Endometrium (tissue), 2 donors: ENCODE results near the gene AUTS2.
A peak's percentile ranks its signal among the peaks of the same experiment; 100 is the strongest.

ENCODE experiments used
- FAIRE-seq: peaks from 2 replicates; lab custom pipeline; 2012; peaks lifted over from hg19 to GRCh38; lab: Jason Lieb, UNC
- donor health status: control.
- donor health status: control.

The AUTS2 gene

DNA sequence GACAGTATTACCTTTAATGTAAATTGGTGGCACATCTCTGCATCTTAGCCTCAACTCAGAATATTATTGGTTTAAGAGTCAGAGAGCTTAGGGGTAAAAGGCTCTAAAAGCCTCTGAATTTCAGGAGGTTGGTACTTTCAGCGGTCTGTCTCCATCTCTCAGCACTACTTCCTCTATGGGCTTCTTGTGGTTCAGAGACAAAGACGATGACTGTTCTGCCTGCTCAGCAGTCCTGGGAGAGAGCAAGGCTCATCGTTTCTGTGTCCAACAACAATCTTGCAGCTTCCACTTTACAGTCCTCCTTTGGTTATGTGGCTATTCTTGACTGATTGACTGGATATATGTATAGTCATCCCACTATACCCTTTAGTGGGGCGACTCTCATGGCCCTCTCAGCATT, 394.7 kb downstream of the AUTS2 start:
- FAIRE-seq, result no peak

DNA sequence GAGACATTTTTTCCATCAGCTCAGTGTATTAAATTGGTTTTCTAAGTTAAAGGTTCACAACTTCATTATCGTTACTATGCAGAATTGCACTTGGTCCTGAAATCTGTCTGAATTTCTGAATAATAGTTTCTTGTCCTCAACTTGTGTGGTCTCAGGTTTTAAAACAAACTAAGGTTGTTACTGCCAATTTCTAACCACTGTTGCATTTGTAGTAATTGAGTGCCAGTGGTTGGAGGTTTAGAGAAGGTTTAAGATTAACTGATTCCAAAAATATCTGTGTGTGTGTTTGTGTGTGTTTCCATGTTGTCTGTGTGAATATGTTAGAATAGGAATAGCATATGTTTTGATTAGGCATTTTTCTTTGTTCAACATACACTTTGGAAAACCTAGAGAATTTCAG, 395.9 kb downstream of the AUTS2 start:
- no peak for FAIRE-seq

DNA sequence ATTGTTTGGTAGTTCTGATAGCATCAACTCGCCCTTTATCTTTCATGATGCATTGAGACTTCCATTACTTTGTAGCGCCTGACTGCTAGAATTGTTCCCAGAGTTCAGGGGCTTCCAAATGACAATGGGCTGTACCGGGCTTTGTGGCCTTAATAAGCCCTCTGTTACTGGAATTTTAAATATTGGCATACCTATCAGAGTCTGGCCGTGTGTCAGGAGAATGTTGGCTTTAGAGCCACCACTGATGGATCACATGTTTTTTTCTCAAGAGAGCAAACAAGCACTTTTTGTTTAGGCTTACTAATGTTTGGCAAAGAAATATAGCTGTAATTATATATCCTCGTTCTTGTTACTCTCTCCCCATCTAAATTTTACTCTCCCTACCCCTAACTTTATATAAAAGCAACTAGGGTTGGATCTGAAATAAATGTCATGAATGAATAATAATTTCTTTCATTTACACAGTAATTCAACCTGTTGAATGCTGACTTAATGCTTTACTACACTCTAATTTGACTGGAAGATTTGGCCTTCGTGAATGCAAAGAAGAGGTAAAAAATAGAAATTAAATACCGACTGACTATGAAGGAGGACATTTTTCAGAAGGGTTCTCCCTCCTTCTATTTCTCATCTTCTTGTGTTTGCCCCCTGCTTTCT, 396.7 kb downstream of the AUTS2 start:
- no peak for FAIRE-seq

DNA sequence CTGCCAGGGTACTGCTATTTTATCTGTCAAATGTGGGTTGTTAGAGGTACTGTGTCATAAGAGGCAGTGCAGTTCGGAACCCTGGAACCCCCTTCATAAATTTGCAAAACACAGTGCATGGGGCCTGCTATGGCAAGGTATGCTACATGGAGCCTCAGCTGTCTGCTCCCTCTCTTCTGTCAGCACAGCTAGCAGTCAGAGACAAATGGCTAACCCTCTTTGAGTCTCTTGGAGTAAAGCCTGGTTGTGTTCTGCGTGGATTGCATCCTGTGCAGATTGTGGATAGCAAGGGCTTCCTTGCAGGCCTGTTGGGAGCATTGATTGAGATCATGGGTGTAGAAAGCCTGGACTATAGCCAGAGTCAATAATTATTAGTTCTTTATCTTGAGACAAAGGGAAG, 397.8 kb downstream of the AUTS2 start:
- no peak for FAIRE-seq

DNA sequence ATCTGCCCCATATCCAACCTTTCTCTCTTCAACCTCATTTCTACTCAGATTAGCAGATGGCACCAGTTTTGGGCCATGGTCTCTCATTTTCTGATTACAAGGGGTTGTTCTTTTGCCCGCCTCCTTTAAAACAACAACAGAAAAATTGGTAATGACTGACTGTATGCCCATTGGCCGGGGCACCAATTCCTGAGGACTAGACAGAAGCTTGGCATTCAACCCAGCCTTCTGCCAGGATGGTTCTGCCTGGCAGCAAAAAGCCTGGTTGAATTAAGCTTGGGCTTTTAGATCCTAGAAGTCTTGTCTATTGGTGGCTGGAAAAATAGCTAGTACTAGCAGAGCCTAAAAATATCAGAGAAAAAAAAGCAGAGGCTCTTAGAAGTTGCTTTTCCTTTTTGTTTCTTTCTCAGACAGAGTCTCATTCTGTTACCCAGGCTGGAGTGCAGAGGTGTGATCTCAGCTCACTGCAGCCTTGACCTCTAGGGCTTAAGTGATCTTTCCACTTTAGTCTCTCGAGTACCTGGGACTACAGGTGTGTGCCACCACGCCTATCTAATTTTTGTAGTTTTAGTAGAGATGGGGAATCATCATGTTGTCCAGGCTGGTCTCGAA, 402.6 kb downstream of the AUTS2 start:
- FAIRE-seq, result no peak

DNA sequence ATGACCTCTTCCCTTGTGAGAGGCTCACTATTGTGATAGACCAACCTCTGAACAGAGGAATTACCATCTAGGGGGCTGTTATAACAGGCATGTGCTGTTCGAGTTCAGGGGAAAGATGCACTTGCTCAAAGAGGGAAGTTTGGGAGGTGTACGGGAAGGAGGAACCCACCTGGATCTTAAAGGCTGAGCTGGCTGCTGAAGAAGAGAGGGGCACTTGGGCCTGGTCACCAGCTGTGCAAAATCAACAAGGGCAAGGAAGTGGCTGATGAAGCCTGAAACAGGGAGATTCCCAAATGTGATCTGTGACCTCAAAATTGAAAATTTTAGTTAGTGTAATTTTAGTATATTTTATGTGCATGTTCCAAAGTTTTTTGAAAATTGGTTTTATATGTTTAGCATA, 407.2 kb downstream of the AUTS2 start:
- no peak for FAIRE-seq

DNA sequence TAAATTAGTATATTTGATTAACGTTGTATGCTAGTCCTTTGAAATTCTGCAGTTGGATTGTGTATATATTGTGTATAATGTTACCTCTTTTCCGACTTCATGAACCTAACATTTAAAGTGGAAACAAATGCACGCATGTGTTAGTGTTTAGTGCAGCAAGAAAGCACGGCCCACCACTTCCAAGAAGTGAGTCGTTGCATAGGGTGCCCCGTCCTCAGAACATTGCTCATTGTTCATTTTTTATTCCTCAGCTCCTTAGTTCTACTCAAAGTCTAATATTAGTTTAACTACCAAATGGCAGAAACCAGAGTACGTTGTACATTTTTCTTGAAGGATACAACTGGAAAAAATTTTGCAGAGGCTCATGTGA, 407.6 kb downstream of the AUTS2 start:
- FAIRE-seq, result no peak

DNA sequence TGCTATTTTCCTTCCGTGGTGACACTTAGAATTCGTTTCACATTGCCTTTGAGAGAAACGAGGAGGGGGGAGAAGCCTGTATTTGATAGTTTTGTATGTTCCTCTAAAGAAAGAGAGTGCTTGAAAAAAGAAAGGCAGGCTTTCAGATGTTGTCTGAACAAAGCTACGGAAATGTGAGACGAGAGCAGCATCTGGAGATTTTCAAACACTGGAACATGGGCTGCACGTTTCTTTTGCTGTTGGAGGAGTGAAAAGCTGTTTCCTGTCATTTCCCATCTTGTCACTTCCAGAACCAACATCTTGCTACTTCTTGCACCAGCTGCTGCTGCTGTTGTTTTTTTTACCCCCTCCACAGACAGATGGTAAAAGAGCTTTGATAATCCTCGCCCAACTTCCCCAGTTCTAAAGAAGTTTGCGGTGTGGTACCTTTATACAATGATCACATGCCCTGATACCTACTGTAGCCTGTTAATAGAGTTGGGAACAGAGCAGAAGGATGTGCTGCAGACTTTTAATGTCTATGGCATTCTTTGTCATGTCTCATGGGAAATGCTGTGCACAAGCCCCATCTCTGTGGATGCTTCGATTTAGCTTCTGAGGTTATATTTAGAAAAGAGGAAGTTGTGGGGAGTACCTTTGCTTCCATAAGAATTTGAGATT, 408.1 kb downstream of the AUTS2 start:
- peak; percentile 8 for FAIRE-seq

DNA sequence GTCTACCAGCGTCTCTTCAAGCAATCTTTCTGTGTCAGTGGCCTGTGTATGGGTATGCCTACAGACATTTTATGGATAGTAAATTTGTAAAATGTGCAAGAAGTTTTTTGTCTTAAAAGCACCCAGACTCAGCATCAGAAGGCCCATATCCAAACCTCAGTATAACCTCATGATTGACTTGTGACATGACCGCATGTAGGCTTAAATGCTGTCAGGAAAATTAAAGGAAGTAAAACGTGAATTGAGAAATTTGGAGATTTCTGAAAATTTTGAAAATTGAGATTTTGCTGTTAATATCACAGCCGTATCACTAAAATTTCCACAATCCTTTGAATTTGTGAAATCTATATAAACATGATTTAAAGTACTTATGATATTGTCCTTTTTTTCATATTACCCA, 410.2 kb downstream of the AUTS2 start:
- peak; percentile 4 for FAIRE-seq

DNA sequence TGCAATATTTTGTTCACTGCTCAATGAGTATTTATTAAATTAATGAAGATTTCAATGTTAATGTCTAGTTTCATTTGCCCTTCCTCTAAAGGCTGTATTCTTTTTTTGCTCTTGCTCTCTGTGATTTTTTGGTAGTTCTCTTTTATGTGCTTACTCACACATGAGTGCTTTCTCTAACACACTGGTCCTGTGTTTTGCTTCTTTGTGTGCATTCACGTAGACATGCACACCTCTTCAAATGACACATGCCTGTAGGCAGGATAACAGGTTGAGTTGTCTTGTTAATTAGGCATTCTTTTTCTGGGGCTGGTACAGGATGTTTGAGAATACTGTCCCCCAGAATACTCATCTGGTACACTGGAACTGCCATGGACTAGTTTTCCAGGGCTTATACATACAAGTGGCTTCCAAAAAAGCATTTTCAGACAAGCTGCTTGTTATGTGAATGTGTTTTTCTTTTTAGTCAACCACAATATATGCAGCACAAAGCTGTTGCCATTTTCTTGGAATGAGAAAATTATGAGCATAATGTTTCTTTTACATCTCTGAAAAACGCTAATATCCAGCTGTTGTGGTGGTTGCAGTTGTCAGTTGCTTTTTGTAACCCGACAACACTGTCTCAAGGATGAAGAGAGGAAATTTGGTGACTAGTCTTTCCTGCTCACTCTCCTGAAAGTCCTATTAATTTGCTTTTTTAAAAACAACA, 416.4 kb downstream of the AUTS2 start:
- no peak for FAIRE-seq

DNA sequence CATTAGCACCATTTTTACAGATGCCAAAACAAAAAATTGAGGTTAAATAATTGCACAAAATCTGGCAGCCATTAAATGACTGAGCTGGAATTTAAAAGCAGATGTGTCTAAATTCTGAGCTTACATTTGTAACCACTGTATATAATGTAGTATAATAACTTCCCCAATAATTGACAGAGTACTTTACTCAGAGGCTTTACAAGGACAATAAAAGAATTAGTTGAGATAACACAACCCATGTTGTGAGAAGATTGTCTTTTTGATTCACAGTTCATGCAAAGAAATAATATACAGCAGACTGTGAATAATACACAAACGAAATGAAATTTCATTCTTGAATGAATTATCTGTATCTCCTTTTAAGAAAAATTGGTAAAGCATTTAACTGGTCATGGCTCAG, 417.1 kb downstream of the AUTS2 start:
- FAIRE-seq, result no peak

DNA sequence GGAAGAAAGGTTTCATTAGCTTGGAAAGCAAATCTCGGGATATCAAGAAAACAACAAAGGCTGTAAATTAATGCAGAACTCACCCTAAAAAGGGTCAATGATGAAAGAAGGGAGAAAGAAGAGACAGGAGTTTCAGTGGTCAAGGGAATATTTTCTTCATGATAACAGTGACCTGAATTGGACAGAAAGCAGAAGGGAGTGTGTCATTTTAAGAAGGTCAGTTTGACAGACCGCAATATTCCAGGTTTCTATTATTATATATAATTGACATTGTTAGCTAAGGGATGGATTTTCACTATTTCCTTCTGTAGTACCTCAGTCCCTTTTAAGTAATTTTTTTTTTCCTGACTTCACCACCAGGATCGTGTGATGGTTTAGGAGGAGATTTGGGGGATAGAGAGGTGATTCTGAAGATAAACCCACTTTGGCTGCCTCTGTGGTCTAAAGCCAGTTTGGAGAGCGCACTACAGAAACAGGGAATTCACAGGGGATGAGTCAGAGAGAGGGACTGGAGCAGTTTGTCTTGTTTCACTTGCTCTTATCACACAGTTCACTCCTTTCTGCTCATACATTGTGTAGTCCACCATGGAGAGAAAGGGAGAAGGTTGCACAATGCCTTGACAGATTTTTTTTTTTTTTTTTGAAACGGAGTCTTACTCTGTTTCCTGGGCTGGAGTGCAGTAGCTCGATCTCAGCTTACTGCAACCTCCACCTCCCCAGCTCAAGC, 417.9 kb downstream of the AUTS2 start:
- FAIRE-seq, result no peak

DNA sequence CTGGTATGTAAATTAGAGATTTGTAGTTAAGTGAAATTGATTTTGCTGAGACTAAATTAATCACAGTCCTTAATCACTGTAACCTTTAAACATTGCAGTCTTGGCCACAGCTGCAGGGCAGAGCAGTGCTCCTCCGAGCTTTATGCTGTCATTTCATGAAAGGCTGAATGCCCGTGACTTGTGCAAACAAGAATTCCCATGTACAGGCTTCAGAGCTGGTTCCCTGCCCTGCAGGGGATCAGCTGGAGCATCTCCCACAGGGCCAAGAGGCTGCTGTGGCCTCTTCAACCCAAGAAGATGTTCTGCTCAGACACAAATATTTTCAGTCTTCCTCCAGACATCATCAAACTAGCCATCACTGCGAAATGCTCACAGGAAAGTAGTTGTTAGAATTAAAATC, 419.1 kb downstream of the AUTS2 start:
- no peak for FAIRE-seq

DNA sequence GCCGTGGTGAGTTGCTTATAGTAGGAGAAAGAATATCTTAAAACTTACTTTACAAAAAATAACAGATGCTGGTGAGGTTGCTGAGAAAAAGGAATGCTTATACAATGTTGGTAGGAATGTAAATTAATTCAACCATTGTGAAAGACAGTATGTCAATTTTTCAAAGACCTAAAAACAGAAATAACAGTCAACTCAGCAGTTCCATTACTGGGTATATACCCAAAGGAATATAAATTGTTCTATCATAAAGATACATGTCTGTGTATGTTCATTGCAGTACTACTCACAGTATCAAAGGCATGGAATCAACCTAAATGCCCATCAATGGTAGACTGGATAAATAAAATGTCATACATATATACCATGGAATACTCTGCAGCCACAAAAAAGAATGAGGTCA, 420.4 kb downstream of the AUTS2 start:
- FAIRE-seq, result no peak

DNA sequence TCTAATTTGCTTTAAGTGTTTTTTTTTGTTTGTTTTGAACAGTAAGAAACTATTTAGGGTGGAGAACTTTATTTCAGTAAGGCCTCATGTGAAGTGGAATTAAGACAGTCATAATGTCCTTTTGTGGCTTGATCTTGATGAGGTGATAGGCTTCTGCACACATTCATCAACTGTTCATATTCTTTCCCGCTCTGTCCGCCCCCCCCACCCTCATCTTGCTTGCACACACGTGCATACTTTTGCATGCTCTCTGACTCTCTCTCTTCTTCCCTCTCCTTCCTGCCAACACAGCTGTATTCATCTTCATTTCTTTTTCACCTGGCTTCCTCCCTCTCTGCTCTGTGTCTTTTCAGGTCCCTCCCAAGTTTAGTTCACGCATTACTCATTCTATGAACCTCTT, 429.6 kb downstream of the AUTS2 start:
- FAIRE-seq, result no peak

DNA sequence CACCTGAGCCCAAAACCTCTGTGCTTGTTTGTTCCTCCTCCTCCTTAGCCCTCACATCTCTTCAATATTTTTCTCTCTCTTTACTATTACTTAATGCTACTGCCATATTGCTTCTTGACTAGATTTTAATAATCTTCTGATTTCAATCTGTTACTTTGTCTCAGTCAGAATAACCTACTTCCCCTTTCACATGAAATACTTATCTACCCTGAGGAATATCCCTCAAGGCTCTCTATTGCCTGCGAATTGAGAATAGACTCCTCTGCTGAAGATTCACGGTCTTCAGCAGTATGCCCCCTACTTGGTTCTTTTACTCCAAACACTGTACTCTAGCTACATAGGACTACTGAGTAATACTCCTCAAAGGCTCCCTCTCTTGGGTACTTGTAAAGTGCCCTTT, 430.3 kb downstream of the AUTS2 start:
- FAIRE-seq, result no peak

DNA sequence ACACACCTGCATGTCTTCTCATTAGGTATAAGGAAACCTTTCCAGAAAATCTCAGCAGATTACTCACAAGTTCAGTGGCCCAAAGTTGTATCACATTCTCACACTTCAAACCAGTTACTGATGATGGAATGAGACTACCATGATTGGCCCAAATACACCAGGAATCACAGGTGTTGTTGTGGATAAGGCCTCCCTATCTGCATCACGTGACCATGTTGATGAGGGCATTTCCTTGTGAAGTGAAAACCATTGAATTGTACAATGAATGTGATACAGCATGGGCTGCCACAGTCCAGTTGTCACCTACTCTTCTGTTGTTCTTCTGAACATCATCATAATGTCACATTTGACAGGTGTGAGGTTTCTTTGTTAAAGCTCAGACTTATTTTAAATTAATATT, 431.7 kb downstream of the AUTS2 start:
- FAIRE-seq, result no peak

DNA sequence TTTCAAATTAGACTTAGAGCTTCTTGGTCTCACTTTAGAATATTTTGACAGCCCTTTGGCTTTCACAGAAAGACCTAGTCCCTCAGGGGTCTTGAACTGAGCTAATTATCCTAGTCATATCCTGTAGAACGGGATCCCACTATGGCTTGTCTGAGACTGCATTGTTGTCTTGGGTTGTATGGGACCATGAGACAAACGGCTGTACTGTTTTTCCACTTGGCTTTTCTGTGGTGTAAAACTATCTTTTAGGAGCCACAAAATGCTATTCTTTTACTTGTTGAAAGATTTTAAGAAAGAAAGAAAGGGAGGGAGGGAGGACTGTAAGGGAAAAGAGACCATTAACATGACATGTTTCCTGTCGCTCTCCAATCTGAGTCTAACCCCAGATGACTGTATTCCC, 432.5 kb downstream of the AUTS2 start:
- FAIRE-seq, result no peak

DNA sequence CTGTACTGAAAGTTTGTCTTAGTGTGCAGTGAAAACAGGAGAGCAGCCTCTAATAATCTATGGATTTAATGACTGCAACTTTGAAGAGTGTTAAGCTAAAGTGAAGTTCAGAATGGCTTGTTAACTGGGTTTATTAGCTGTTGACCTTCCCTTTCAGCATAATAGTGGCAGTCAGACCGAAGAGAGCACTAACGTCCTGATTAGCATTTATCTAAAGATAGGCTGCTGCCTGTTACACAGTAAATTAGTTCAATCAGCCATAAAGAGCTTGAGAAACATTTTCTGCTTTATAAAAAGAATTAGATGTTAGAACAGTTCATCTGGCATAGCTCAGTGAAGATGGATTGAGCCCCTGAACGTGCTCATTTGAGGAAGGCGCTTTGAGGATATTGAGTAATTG, 433.0 kb downstream of the AUTS2 start:
- no peak for FAIRE-seq

DNA sequence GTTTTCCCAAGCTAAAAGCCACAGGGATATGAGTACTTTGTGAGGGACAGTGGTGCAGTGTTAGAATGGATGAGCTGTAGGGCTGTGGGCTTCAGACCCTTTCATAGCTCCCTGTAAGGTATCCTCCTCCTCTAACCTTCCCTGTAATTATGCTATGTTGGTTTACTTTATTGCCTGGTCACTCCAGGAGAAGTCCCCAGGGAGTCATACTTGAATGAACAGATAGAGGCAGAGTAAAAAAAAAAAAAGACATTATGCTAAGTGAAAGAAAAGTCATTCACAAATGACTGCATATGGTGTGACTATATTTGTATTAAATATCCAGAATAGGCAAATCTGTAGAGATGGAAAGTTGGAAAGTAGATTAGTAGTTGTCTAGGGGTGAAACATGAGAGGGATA, 434.4 kb downstream of the AUTS2 start:
- FAIRE-seq, result no peak

DNA sequence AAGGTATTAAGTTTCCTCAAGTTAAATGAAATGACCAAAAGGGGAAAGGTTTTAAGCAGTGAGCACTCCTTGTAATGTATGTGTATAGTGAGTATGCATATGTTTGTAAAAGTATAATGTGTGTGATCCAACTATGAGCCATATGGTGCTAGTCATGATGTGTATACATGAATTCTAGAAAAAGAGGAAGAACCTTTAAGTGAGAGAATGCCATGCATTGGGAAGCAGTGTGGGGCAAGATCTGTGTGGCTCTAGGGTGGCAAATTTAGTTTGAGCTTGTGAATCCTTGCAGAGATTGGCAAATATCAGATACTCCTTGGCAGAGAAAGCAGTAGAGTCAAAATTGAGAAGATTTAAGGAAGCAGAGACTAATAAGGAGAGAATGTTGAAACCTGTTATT, 435.0 kb downstream of the AUTS2 start:
- no peak for FAIRE-seq

DNA sequence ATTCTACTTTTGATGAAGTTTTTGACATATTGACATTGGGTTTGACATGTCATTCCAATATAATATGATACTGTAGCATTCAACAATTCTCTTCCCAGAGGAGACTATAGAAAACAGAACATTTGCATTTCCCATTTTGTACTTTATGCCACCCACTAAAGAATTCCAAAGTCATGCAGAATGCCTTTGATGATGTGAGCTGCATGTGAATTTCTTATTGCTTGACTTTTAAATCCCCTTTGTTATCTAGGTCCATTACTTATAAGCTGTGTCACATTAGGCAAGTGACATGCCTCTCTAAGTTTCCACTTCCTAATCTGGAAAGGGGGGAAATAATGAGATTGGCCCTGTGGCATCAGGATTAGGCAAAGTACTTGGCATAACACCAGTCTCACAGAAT, 436.7 kb downstream of the AUTS2 start:
- no peak for FAIRE-seq

DNA sequence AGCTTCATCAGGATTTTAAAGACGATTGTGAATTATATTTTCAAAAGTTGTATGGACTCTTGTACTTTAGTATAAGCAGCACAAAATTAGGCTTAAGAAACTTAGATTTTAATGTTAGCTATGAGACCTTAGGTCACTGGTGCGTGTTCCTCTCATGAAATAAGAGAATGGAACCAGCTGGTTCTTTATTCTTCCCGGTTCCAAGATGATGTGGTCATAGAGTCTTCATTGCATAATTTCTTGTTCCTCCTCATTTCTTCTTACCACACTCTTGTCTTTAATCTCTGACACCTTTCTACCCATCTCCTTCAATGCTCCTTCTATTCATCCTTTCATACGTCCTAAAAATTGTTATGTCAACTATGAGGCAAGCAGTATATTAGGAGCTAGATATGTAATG, 437.2 kb downstream of the AUTS2 start:
- no peak for FAIRE-seq
